ENCODE measurements around the gene EGFLAM.

EGFLAM gene

GRCh38 chr5:38452201-38452600 lies 193.8 kb downstream of the EGFLAM start:
- no peak for DNase-seq

GRCh38 chr5:38453506-38453905 lies 195.1 kb downstream of the EGFLAM start:
- DNase-seq = peak; percentile 28

GRCh38 chr5:38453921-38454320 lies 195.6 kb downstream of the EGFLAM start:
- DNase-seq = no peak

- DNase-seq = no peak
Observed at GRCh38 chr5:38455796-38456330, 197.5 kb downstream of the EGFLAM start.

GRCh38 chr5:38456657-38457399 lies 198.5 kb downstream of the EGFLAM start:
- DNase-seq = no peak

- no peak for DNase-seq
Observed at GRCh38 chr5:38458174-38458573, 199.8 kb downstream of the EGFLAM start.

- no peak for DNase-seq
Observed at GRCh38 chr5:38462976-38463633, 204.7 kb downstream of the EGFLAM start.

GRCh38 chr5:38463634-38464521 lies 205.5 kb downstream of the EGFLAM start:
- no peak for DNase-seq

GRCh38 chr5:38465061-38465460 lies 206.7 kb downstream of the EGFLAM start:
- DNase-seq = no peak

- DNase-seq = no peak
Observed at GRCh38 chr5:38465702-38466423, 207.5 kb downstream of the EGFLAM start.

GRCh38 chr5:38466424-38467189 lies 208.2 kb downstream of the EGFLAM start:
- DNase-seq = no peak

GRCh38 chr5:38467353-38468040 lies 209.1 kb downstream of the EGFLAM start:
- DNase-seq = no peak

- no peak for DNase-seq
Observed at GRCh38 chr5:38468202-38468673, 209.9 kb downstream of the EGFLAM start.

GRCh38 chr5:38468978-38469706 lies 210.8 kb downstream of the EGFLAM start:
- DNase-seq = no peak

- no peak for DNase-seq
Observed at GRCh38 chr5:38469707-38470267, 211.4 kb downstream of the EGFLAM start.

- no peak for DNase-seq
Observed at GRCh38 chr5:38471709-38472108, 213.3 kb downstream of the EGFLAM start.

GRCh38 chr5:38472541-38472940 lies 214.2 kb downstream of the EGFLAM start:
- DNase-seq = no peak

GRCh38 chr5:38473008-38473407 lies 214.6 kb downstream of the EGFLAM start:
- DNase-seq = no peak

GRCh38 chr5:38478166-38478565 lies 219.8 kb downstream of the EGFLAM start:
- no peak for DNase-seq

- DNase-seq = no peak
Observed at GRCh38 chr5:38478878-38479277, 220.5 kb downstream of the EGFLAM start.

Data from activated T-cell treated with anti-CD3 and anti-CD28 coated beads, Interleukin-2, amount 50 U/mL, for 1 hour (primary cell).